BE2C (cell line): Measurements from ENCODE around the gene MBP.
A peak's percentile ranks its signal among the peaks of the same experiment; 100 is the strongest.

Experiments used
- DNase-seq: peaks from one replicate; pipeline ENCODE4 v3.0.0-alpha.2; 2020
- H3K27me3 ChIP-seq: fragments of 250-450 bp; sonication (Bioruptor Pico); 2 replicates; pipeline ENCODE4 v1.5.1; 2020; ENCODE audit warnings: mild to moderate bottlenecking
- H3K36me3 ChIP-seq: fragments of 250-450 bp; sonication (Bioruptor Pico); 2 replicates; pipeline ENCODE4 v1.5.1; 2020; ENCODE audit warnings: mild to moderate bottlenecking
- H3K4me1 ChIP-seq: fragments of 250-450 bp; sonication (Bioruptor Pico); 2 replicates; pipeline ENCODE4 v1.5.1; 2020
- H3K4me3 ChIP-seq: 2 replicates; pipeline ENCODE4 v1.5.1; 2011; ENCODE audit warnings: low read depth, low read length
- H3K9me3 ChIP-seq: fragments of 250-450 bp; sonication (Bioruptor Pico); 2 replicates; pipeline ENCODE4 v1.5.1; 2020
- TF ChIP-seq, protein P1 (sequence below): IDR thresholded peaks from 2 replicates; pipeline ENCODE4 v1.5.1; 2012; ENCODE audit warnings: mild to moderate bottlenecking, low read depth, low read length

The MBP gene

GRCh38 chr18:77134611-77135010, 2.0 kb upstream of the MBP start:
- Histone ChIP-seq H3K36me3 (no peaks in the 10 kb centered on the region), H3K9me3 (no peaks in the 10 kb centered on the region), H3K4me3 (no peak overlapping the region), H3K4me1 (0 out of 2 replicates have a peak, but pooled peaks cover 2% of the 10 kb centered on the region), H3K27me3 (no peaks in the 10 kb centered on the region)
- TF ChIP-seq, protein P1, sequence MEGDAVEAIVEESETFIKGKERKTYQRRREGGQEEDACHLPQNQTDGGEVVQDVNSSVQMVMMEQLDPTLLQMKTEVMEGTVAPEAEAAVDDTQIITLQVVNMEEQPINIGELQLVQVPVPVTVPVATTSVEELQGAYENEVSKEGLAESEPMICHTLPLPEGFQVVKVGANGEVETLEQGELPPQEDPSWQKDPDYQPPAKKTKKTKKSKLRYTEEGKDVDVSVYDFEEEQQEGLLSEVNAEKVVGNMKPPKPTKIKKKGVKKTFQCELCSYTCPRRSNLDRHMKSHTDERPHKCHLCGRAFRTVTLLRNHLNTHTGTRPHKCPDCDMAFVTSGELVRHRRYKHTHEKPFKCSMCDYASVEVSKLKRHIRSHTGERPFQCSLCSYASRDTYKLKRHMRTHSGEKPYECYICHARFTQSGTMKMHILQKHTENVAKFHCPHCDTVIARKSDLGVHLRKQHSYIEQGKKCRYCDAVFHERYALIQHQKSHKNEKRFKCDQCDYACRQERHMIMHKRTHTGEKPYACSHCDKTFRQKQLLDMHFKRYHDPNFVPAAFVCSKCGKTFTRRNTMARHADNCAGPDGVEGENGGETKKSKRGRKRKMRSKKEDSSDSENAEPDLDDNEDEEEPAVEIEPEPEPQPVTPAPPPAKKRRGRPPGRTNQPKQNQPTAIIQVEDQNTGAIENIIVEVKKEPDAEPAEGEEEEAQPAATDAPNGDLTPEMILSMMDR = no peak
- no peak for DNase-seq

DNA sequence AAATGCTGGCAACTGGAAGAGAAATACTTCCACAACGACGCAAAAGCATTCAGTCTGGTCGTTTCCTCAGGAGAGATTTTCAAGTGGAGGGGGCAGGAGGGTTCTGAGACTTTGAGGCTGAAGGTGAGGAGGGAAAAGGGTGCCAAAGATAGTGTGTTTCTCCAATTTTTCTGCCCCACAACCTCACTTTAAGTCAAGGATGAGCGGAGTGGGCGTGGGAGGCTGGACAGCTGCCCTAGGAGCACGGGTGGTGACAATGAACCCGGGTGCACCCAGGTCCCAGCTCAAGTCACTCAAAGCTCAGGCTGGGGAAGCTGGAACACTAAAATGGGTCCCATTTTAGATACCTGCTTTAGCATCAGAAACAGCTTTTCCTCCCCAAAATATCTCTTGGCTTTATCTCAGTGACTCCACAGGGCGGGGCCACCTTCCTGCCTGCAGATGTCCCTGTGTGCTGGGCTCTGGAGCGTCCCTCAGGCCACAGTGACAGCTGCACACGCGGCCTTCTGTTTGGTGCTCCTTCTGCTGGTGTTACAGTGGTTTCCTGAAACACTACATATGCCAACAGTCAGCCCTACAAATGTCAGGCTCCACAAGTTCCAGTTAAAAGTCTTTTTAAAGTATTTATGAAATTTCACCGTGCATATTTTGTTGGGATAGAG, 1.4 kb upstream of the MBP start:
- Histone ChIP-seq H3K9me3 (no peaks in the 10 kb centered on the region), H3K27me3 (no peaks in the 10 kb centered on the region), H3K36me3 (no peaks in the 10 kb centered on the region), H3K4me3 (no peak overlapping the region), H3K4me1 (0 out of 2 replicates have a peak, but pooled peaks cover 2% of the 10 kb centered on the region)
- peak; percentile 42 for DNase-seq
- TF ChIP-seq, protein P1 = no peak; the same call in 1 of the 2 replicates

DNA sequence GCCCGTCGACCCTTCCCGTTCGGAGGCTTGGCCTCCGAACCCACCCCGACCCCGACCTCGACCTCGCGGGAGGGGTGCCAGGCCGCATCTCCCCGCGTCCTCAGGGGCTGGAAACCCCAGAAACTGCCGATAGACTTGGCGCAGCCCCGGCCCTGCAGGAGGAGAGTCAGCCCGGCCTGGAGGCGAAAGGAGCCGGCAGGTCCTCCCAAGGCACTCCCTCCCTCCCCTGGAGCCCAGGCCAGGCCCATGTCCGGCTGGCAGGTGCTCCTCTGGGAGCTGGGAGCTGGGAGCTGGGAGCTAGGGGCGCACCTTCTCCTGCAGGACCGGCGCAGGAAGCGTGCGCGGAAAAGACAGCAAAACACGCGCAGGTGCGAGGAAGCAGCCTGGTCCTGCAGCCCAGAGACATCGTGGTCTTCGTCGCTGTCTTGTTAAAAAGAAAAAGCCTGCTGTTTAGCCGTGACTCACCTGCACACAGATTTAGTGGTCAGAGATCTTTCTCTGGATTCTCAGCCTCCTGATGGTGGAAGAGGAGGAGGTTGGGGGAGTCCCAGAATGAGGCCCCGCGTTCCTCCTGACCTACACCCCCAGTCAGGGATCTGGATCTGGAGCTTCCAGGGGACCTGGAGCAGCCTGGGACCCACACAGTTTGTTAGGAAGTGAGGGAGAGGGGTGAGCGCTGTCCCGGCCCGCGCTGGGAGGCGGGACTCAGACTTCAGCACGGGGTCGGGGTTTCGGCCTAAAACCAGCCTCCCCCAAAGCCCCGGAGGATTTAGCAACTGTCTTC, 660 bp upstream of the MBP start:
- Histone ChIP-seq H3K4me3 (no peak overlapping the region), H3K27me3 (no peaks in the 10 kb centered on the region), H3K4me1 (0 out of 2 replicates have a peak, but pooled peaks cover 2% of the 10 kb centered on the region), H3K36me3 (no peaks in the 10 kb centered on the region), H3K9me3 (no peaks in the 10 kb centered on the region)
- TF ChIP-seq, protein P1 = no peak
- no peak for DNase-seq

DNA sequence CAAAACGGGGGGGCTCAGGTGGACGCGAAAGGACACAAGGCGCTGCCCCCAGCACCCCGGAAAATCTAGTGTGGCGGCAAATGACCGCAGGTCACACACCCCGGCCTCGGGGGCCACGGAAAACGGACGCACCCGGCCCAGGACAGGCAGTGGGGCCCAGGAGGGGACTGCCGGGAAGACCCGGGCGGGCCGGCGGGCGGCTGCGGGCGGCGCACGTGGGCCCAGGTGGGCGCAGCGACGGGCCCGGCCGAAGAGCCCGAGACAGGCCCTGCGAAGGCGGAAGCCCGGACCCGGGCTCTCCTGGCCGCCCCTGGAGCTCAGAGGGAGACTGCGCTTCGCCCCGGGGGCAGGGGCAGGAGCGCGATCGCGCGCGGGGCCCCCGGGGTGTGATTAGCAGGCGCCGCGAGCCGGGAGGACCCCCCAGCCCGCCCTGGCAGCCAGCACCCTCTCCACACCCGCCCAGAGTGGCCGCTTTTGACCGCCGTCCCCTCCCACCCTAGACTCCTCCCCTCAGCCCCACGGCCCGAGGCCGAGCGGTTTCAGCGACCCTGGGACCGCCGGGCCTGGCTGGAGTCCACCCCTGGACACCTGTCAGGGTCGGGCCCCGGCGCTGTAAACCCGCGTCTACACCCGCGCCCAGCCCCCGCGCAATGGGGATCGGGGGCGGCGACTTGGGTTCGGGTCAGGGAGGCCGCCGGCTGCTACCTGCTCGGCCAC, 773 bp downstream of the MBP start:
- H3K9me3 ChIP-seq = no peaks in the 10 kb centered on the region
- H3K4me3 ChIP-seq = peak overlapping the region; percentile 41
- DNase-seq = no peak
- no peaks in the 10 kb centered on the region for H3K27me3 ChIP-seq
- TF ChIP-seq, protein P1 = no peak
- H3K36me3 ChIP-seq = no peaks in the 10 kb centered on the region
- H3K4me1 ChIP-seq = 0 out of 2 replicates have a peak, but pooled peaks cover 2% of the 10 kb centered on the region

DNA sequence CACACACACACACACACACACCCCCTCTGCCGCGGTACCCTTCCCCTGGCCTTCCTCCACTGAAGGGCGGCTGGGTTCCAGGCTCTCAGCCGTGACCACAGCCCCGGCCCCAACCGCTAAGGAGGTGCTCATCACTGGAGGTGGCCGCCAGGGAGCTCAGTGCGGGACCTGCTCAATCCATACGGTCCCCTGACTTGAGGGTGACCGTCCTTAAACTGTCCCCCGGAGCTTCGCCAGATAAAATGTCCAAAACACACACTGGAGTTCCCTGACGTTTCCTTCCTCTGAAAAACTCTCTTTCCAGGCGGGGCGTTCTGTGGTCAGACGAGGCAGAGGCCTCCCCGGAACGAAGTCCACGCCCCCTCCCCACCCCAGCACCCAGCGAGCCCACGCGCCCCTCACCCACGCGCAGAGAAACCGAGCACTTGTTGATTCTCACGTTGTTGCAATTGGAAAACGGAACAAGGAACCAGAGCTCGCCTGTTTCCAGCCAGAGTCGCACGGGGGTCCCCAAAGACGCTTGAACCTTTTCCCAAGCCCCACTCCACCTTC, 1.4 kb downstream of the MBP start:
- Histone ChIP-seq H3K27me3 (no peaks in the 10 kb centered on the region), H3K36me3 (no peaks in the 10 kb centered on the region), H3K9me3 (no peaks in the 10 kb centered on the region), H3K4me1 (0 out of 2 replicates have a peak, but pooled peaks cover 2% of the 10 kb centered on the region), H3K4me3 (peak overlapping the region; percentile 41)
- TF ChIP-seq, protein P1 = no peak
- DNase-seq = no peak
